HepG2 (cell line): ENCODE results near the gene CBLC. TPM values are rescaled to one million over a fixed set of nuclear protein-coding genes. Genes with fewer than 3 reads are reported as not detected.
A peak's percentile ranks its signal among the peaks of the same experiment; 100 is the strongest.

Source experiments
- AGO1 ChIP-seq: fragments of 200-400 bp; formaldehyde crosslinking; IDR thresholded peaks from 2 replicates; pipeline ENCODE4 v1.6.1; 2017; ENCODE audit warnings: mild to moderate bottlenecking, low read depth, low read length, moderate library complexity; ENCODE audit not compliant: poor library complexity, severe bottlenecking
- ATF7 ChIP-seq, 2 experiments: fragments of 450-650 bp in 1 of 2; sonication (generic) in 1 of 2; formaldehyde crosslinking in 1 of 2; IDR thresholded peaks; 2 replicates each; pipeline versions ENCODE4 v1.4.0 to v1.6.1; 2016 to 2020; ENCODE audit warnings: antibody characterized with exemption in 1 of 2, mild to moderate bottlenecking in 1 of 2, missing genetic modification reagents in 1 of 2
- DR1 ChIP-seq: sonication (generic); formaldehyde crosslinking; IDR thresholded peaks from 2 replicates; pipeline ENCODE4 v1.8.0; 2021; ENCODE audit warnings: mild to moderate bottlenecking, missing genetic modification reagents, inconsistent platforms
- ELF3 ChIP-seq: IDR thresholded peaks from 2 replicates; pipeline ENCODE4 v1.6.1; 2016; ENCODE audit warnings: missing genetic modification reagents, missing compliant biosample characterization
- GABPA ChIP-seq, 2 experiments: IDR thresholded peaks; 2 replicates each; pipeline ENCODE4 v1.6.1; 2011 to 2016; ENCODE audit warnings: low read depth in 2 of 2, low read length in 1 of 2, missing biosample characterization in 1 of 2, missing genetic modification characterization in 1 of 2
- KLF9 ChIP-seq: IDR thresholded peaks from 2 replicates; pipeline ENCODE4 v1.6.1; 2016; ENCODE audit warnings: low read depth
- NAIF1 ChIP-seq: sonication (generic); formaldehyde crosslinking; IDR thresholded peaks from 2 replicates; pipeline ENCODE4 v1.5.0; 2020; ENCODE audit warnings: mild to moderate bottlenecking, missing genetic modification reagents, borderline replicate concordance
- RARG ChIP-seq: sonication (generic); formaldehyde crosslinking; IDR thresholded peaks from 2 replicates; pipeline ENCODE4 v1.4.0; 2020; ENCODE audit warnings: low read depth, mild to moderate bottlenecking, missing genetic modification reagents
- RBFOX2 ChIP-seq: fragments of 200-400 bp; formaldehyde crosslinking; IDR thresholded peaks from 2 replicates; pipeline ENCODE4 v1.6.1; 2017; ENCODE audit warnings: low read depth, mild to moderate bottlenecking, low read length
- SMAD9 ChIP-seq: sonication (generic); formaldehyde crosslinking; IDR thresholded peaks from 2 replicates; pipeline ENCODE4 v1.5.1; 2020; ENCODE audit warnings: mild to moderate bottlenecking, missing genetic modification reagents
- SOX5 ChIP-seq: IDR thresholded peaks from 2 replicates; pipeline ENCODE4 v1.6.1; 2016; ENCODE audit warnings: borderline replicate concordance
- SRY ChIP-seq: sonication (generic); formaldehyde crosslinking; IDR thresholded peaks from 2 replicates; pipeline ENCODE4 v1.8.0; 2022; ENCODE audit warnings: mild to moderate bottlenecking, missing genetic modification reagents
- TFE3 ChIP-seq: IDR thresholded peaks from 2 replicates; pipeline ENCODE4 v1.6.1; 2016
- ZBTB2 ChIP-seq: sonication (generic); formaldehyde crosslinking; IDR thresholded peaks from 2 replicates; pipeline ENCODE4 v1.8.0; 2022; ENCODE audit warnings: low read depth, missing genetic modification reagents
- ZKSCAN1 ChIP-seq: fragments of 150-350 bp; IDR thresholded peaks from 2 replicates; pipeline ENCODE4 v1.6.1; 2014; ENCODE audit warnings: low read length
- ZNF232 ChIP-seq: sonication (generic); formaldehyde crosslinking; IDR thresholded peaks from 2 replicates; pipeline ENCODE4 v1.4.0; 2020; ENCODE audit warnings: missing genetic modification reagents, borderline replicate concordance
- ZNF446 ChIP-seq: sonication (generic); formaldehyde crosslinking; IDR thresholded peaks from 2 replicates; pipeline ENCODE4 v1.5.0; 2020; ENCODE audit warnings: mild to moderate bottlenecking, missing genetic modification reagents
- ZNF567 ChIP-seq: sonication (generic); formaldehyde crosslinking; IDR thresholded peaks from 2 replicates; pipeline ENCODE4 v1.8.1; 2023; ENCODE audit warnings: mild to moderate bottlenecking, missing genetic modification reagents, borderline replicate concordance
- ZNF710 ChIP-seq: sonication (generic); formaldehyde crosslinking; IDR thresholded peaks from 2 replicates; pipeline ENCODE4 v1.5.0; 2020; ENCODE audit warnings: mild to moderate bottlenecking, missing genetic modification reagents, borderline replicate concordance
- ZNF766 ChIP-seq: sonication (generic); formaldehyde crosslinking; IDR thresholded peaks from 2 replicates; pipeline ENCODE4 v1.5.0; 2020; ENCODE audit warnings: missing genetic modification reagents, borderline replicate concordance
- ZNF800 ChIP-seq: sonication (generic); formaldehyde crosslinking; IDR thresholded peaks from 2 replicates; pipeline ENCODE4 v1.4.0; 2020; ENCODE audit warnings: missing genetic modification reagents
- polyA plus RNA-seq, 8 experiments: library from polyadenylated mRNA; depleted of rRNA in 3 of 8; stranded (reverse) in 7 of 8; unstranded in 1 of 8; fragments of >200 nt; fragmentation: Illumina TruSeq in 4 of 8; extraction: Trizol in 4 of 8; gene quantifications; 2 replicates each; pipeline versions ENCODE4 v1.2.1 to v1.2.3, GENCODE V29; 2011 to 2016; ENCODE audit warnings: low read depth in 4 of 8, missing spikeins in 1 of 8, mixed read lengths in 1 of 8; ENCODE audit not compliant: insufficient read depth in 1 of 8
- total RNA-seq, 5 experiments: library from RNA; depleted of rRNA; stranded (reverse); fragments of >200 nt; fragmentation: Illumina TruSeq; extraction: Trizol; gene quantifications; 2 replicates each; pipeline ENCODE4 v1.2.3, GENCODE V29; 2016; ENCODE audit warnings: low read depth in 1 of 5

Gene CBLC
- total and polyA plus RNA-seq, 2 of the 13 experiments (the other 11 are each of a cell fraction or from before 2014, with no cell fraction given) = 1.8 to 2.6 TPM

GRCh38 chr19:44847144-44848035 lies 69.7 kb downstream of the CBLC start (continued):
- TF ChIP-seq TFE3 = peak; percentile 33; the same call in 1 of the 2 replicates
- TF ChIP-seq SOX5 = no peak
- TF ChIP-seq GABPA (IDR thresholded peaks at IDR 0.05; ENCODE audit: low read depth, low read length) = peak; percentile 37
- peak; percentile 69 for TF ChIP-seq GABPA (CRISPR knock-in tag; IDR thresholded peaks at IDR 0.05; ENCODE audit: low read depth)
- no peak for TF ChIP-seq KLF9 (CRISPR knock-in tag)
- TF ChIP-seq ZNF567 (CRISPR knock-in tag) = no peak
- TF ChIP-seq RARG (CRISPR knock-in tag) = no peak
- TF ChIP-seq ZNF232 (CRISPR knock-in tag) = no peak
- TF ChIP-seq ZNF800 = no peak
- 0 out of 2 replicates have a peak, but pooled peaks have one; percentile 15 for TF ChIP-seq ELF3 (CRISPR knock-in tag)
- TF ChIP-seq RBFOX2 = no peak; the same call in 1 of the 2 replicates
- 0 out of 2 replicates have a peak, but pooled peaks have one; percentile 28 for TF ChIP-seq SMAD9 (CRISPR knock-in tag)
- no peak for TF ChIP-seq AGO1
- 0 out of 2 replicates have a peak, but pooled peaks have one; percentile 3 for TF ChIP-seq SRY (CRISPR knock-in tag)
- TF ChIP-seq ZBTB2 (CRISPR knock-in tag) = no peak
- no peak for TF ChIP-seq ZNF710 (CRISPR knock-in tag)
- no peak for TF ChIP-seq ZNF446 (CRISPR knock-in tag)
- TF ChIP-seq ATF7 (IDR thresholded peaks at IDR 0.05) = no peak
- no peak for TF ChIP-seq ATF7 (CRISPR knock-in tag; IDR thresholded peaks at IDR 0.05)
- no peak for TF ChIP-seq ZKSCAN1
- TF ChIP-seq NAIF1 (CRISPR knock-in tag) = no peak
- TF ChIP-seq DR1 (CRISPR knock-in tag) = no peak
- no peak for TF ChIP-seq ZNF766 (CRISPR knock-in tag)
